HK-2 (cell line): ENCODE data around the gene LTBP2.
"Not testable (repeated sequence)": the region's sequence is repeated elsewhere in the genome, so short reads cannot be mapped to it uniquely, and the experiment has no call there.

Experiments
- DNase-seq: peaks from one replicate; pipeline ENCODE4 v3.0.0-alpha.2; 2018; ENCODE audit not compliant: unreplicated experiment

Gene LTBP2

GRCh38 chr14:74551001-74551400, 61.0 kb downstream of the LTBP2 start:
- no peak for DNase-seq

- DNase-seq = no peak
These were observed 62.0 kb downstream of the LTBP2 start for GRCh38 chr14:74550071-74550470.

DNA sequence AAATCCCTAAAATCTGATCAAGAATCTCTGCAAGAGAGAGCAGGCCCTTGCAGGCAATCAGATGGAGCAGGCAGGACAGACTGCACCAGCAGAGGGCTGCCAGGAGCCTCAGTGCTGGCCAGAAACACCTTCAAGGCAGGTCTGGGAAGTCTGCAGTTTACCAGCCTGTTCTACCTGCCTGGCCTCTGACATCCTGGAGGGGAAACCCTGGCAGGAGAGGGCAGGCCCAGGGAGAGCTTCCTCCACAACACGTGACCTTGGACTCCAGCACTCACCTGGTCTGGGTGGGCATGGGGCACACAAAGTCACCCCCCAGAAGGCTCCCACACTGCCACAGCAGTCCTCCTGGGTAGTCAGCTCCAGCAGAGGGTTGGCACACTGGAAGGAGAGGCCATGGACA, 62.4 kb downstream of the LTBP2 start:
- no peak for DNase-seq

DNA sequence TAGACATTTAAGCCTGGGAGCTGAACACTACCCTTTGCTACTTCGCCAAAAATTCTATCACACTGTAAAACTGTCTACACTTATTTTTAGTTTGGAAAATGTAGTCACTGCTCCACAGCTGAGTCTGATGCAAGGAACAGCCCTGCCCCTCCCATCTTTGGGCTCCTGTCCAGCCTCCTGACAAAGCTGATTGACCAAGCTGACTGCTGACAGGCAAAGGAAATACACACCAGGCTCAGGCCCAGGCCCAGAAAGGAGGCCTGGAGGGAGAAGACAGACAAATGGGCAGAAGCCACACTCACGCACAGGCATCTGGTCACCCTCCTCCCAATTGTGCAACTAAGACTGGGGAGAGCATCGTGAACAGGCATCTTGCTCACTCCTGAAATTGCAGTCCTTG, 63.2 kb downstream of the LTBP2 start:
- DNase-seq = no peak

DNA sequence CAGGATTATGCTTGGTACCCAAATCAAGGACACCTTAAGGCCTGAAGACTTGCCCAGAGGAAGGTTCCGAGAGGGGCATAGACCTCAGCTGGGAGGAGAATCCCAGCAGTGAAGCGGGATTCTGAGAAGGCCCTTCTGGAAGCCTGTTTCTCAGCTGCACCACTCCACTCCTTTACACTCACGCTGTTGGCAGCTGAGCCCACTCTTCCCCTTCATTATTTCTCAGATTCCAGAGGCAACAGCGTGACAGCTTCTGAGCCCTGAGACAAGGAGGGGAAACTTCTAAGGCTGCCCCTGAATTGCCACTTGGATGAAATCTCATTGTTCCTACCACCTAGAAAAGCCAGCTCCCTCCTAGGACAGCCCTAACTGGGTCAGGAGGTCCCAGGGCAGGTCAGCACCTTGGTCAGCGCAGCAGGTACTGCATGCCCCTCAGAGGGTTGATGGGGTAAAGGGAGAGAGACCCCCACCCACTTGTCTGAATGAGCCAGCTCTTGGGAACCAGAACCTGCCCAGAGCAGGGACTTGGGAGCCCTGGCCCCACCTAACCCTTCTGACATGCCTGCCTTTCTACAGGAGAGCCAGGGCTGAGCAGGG, 64.6 kb downstream of the LTBP2 start:
- no peak for DNase-seq

DNA sequence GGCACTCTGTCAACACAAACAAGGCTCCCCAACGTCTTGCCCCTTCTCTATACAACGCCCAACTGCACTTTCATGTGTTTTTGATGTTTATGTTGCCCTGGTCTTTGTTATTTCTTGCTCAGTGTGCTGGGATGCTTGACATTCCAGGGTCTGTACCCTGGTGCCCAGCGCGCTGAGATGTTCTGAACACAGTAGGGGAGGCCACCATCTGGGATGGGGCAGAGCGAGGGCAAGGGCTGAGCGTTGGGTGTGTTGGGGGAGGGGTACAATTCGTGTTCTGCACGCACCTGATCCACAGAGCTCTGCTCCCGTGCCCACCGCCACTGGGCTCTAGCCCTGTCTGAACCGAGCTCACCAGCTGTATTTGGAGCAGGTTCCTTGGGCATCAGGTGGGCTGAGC, 65.6 kb downstream of the LTBP2 start:
- DNase-seq = no peak

- no peak for DNase-seq
These were observed 66.7 kb downstream of the LTBP2 start for GRCh38 chr14:74545386-74545785.

DNA sequence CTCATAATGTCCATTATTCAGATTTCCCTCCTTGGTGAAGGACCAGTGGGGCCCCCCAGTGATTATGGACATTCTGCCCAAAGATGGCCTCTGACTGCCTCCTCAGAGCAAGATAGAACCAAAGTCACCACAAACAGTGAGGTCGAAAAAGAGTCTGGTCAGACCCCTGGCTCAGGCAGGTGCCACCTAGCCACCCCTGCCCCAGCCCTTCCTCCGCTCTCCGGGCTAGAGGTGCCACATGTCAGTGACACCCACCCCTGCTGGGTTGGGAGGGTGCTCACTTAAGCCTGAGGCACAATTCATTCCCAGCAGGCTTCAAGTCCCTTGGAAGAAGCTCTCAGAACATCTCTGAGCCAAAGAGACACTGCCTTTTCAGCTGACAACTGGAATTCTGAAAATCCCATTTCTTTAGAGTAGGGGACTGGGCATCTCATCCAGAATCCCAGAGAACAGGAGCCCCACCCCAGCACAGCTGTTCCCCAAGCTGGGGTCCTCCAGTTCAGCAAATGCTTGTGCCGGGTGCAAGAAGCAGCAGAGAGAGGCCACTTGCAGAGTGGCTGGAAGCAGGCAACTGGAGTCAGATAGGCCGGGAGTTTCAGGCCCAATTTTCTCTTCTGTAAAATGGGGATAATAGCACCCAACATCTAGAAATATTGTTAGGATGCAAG, 68.1 kb downstream of the LTBP2 start:
- no peak for DNase-seq

- DNase-seq = no peak
These were observed 69.9 kb downstream of the LTBP2 start for GRCh38 chr14:74542056-74542685.

DNA sequence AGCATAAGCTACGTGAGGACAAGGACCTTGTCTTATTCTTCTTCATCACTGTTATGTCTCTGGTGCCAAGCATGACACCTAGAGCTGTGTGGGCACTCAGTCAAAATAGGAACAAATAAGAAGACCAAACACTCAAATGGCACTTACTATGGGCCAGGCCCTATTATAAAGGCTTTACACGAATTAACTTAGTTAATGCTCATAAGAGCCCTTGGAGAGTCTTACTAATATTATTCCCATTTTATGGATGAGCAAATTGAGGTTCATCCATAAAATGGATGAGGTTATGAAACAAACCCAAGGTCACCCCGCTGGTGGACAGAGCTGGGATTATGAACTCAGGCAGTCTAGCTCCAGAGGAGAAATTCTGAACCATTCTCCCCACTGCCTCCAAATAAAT, 70.8 kb downstream of the LTBP2 start:
- no peak for DNase-seq

- no peak for DNase-seq
These were observed 72.5 kb downstream of the LTBP2 start for GRCh38 chr14:74539503-74539902.

DNA sequence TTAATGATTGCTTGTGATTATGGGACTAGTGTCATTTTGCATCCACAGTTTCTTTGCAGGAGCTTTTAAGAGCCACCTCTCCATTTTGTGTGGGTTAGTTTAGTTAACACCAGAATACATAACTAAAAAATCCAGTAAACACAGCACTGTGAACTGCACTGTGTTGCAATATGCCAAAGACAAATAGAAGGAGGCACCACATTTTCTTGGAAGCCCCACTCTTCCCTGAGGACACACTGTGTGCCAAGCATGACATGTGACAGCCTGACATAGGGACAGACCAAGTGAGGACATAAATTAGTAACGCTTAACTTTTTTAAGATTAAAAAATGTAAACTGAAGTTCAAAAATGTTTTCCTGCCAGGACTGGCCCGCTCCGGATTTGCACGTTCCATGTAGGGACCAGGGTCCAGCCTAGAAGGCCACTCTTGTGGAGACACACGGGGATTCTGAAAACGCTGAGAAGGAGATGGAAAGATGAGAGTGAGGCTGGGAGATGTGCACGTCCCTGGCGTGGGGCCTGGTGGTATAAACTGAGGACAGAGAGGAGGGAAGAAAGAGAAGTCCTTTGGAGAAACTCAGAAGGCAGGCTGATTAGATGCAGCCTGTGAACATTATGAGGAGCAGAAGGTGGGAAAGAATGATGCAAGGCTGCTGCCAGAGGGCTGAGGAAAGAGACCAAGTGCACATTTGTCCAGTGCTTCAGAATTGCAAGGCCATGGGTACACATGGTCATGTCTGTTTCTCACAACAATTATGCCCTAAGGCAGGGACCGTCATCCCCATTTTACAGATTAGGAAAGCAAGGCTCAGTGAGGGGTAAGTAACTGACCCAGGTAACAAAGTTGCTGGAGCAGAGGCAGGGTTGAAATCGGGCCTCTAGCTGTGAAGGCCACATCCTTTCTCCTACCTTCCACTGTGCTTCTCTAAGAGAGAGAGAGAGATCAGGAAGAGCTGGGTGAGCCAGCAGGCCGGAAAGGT, 73.3 kb downstream of the LTBP2 start:
- DNase-seq = no peak

- not testable (repeated sequence) for DNase-seq
These were observed 75.7 kb downstream of the LTBP2 start for GRCh38 chr14:74536336-74536735.

- DNase-seq = no peak
These were observed 76.2 kb downstream of the LTBP2 start for GRCh38 chr14:74535756-74536325.

DNA sequence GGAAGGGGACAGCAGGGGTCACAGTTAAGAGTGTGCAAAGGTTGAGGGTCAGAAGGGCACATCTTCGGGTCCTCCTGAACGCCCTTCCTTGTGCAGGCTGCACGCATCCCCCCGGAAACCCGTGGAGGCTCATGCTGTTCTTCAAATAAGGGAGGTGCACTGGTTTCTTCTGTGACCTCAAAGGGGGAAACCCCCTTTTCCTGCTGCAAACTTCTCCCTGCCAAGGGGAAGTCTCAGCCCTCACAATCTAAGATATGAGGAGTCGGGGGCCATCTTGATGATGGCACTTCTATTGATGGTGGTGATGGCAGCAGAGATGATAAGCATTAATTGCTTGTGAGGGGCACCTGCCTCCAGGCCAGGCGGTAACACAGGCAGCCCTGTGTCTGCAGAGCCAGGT, 78.5 kb downstream of the LTBP2 start:
- no peak for DNase-seq

DNA sequence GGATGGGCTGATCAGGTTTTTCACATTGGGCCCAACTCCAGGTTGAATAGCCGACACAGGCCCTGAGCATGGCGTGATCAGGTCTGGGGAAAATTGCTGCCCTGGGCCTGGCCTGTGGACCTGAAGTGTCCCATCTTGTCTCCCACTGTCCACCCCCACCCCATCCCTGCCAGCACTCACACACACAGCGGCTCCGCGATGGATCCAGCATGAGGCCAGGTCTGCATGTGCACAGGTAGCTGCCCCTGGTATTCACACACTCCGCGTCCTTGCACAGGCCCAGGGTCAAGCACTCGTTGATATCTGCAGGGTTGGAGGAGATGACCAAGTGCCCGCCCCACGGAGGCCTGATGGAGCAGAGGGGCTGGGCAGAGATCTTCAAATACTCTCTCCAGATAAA, 79.8 kb downstream of the LTBP2 start:
- no peak for DNase-seq

- no peak for DNase-seq
These were observed 80.6 kb downstream of the LTBP2 start for GRCh38 chr14:74531467-74531866.

GRCh38 chr14:74531006-74531405, 81.0 kb downstream of the LTBP2 start:
- DNase-seq = no peak

DNA sequence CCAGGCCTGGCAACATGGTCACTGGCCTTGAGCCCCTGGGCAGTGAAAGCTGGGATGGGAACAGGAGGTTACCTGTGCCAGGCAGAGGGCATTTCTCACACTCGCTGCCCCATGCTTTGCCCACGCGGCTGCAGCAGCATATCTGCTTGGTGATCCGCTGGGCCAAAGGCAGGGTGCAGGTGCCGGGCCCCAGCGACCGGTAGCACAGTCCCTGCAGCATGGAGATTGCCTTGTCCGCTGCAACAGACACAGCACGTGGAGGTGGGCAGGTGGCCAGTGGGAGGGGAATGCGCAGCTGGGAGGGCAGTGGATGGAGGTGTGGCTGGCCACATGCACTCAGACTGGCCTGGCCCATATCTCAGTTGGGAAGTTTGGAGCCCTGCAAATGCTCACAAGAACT, 83.2 kb downstream of the LTBP2 start:
- no peak for DNase-seq

DNA sequence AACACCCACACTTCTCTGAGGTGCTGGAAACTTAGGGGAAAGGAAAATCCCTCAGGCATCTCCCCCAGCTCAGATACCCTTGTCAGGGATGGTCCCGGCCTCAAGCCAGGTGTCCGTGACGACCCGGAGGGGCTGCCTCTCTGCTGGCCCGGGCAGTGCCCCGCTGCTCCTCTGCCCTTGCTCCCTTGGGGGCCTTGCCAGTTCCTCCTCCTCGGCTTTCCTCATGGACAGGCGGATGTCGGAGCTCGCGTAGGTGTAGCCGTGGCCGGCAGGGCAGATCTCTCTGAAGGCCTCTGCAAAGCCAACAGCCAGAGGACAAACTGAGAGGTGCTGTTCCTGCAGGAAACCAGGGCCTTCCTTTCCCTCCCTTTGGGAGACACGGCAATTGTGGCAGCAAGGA, 83.6 kb downstream of the LTBP2 start:
- no peak for DNase-seq

- no peak for DNase-seq
These were observed 84.2 kb downstream of the LTBP2 start for GRCh38 chr14:74527736-74528280.
